ENCODE data around the gene MIB1.
A peak's percentile ranks its signal among the peaks of the same experiment; 100 is the strongest.

Gene MIB1

GRCh38 chr18:21808185-21808584 is 67.6 kb downstream of the MIB1 start:
- Histone ChIP-seq H3K4me1 (no peaks in the 10 kb centered on the region), H3K27me3 (ENCODE audit: low read depth) (no peaks in the 10 kb centered on the region), H3K4me3 (no peak overlapping the region), H3K9me3 (0 out of 2 replicates have a peak, but pooled peaks cover 3% of the 10 kb centered on the region), H3K36me3 (replicated peaks) (peaks cover 35% of the 10 kb centered on the region)
- no peak for DNase-seq (ENCODE audit: low spot score in 2 of 2)
- in situ Hi-C loops (cut with MboI; ENCODE audit: low sequenced_read_pairs) = no loop called here

- no peaks in the 10 kb centered on the region for H3K4me1 ChIP-seq
- no peaks in the 10 kb centered on the region for H3K27me3 ChIP-seq (ENCODE audit: low read depth)
- H3K4me3 ChIP-seq = no peak overlapping the region
- DNase-seq (ENCODE audit: low spot score in 2 of 2) = no peak
- H3K36me3 ChIP-seq (replicated peaks) = peaks cover 26% of the 10 kb centered on the region
- 0 out of 2 replicates have a peak, but pooled peaks cover 3% of the 10 kb centered on the region for H3K9me3 ChIP-seq
- in situ Hi-C loops (cut with MboI; ENCODE audit: low sequenced_read_pairs) = no loop called here
These were observed 69.1 kb downstream of the MIB1 start for GRCh38 chr18:21809725-21810124.

- Histone ChIP-seq H3K4me1 (no peaks in the 10 kb centered on the region), H3K27me3 (ENCODE audit: low read depth) (no peaks in the 10 kb centered on the region), H3K4me3 (no peak overlapping the region), H3K9me3 (no peaks in the 10 kb centered on the region), H3K36me3 (replicated peaks) (peaks cover 24% of the 10 kb centered on the region)
- DNase-seq (ENCODE audit: low spot score in 2 of 2) = no peak
- in situ Hi-C loops (cut with MboI; ENCODE audit: low sequenced_read_pairs) = no loop called here
These were observed 74.5 kb downstream of the MIB1 start for GRCh38 chr18:21815101-21815500.

GRCh38 chr18:21820033-21820810 is 79.6 kb downstream of the MIB1 start:
- no peaks in the 10 kb centered on the region for H3K9me3 ChIP-seq
- H3K4me1 ChIP-seq = no peaks in the 10 kb centered on the region
- no peak overlapping the region for H3K4me3 ChIP-seq
- H3K27me3 ChIP-seq (ENCODE audit: low read depth) = no peaks in the 10 kb centered on the region
- in situ Hi-C loops (cut with MboI; ENCODE audit: low sequenced_read_pairs) = no loop called here
- peak in 1 of 2 experiments; percentile 15 for DNase-seq (ENCODE audit: low spot score in 2 of 2)
- peaks cover 28% of the 10 kb centered on the region for H3K36me3 ChIP-seq (replicated peaks)

- Histone ChIP-seq H3K9me3 (no peaks in the 10 kb centered on the region), H3K36me3 (replicated peaks) (peaks cover 27% of the 10 kb centered on the region), H3K4me1 (peaks cover 4% of the 10 kb centered on the region), H3K27me3 (ENCODE audit: low read depth) (no peaks in the 10 kb centered on the region), H3K4me3 (no peak overlapping the region)
- in situ Hi-C loops (cut with MboI; ENCODE audit: low sequenced_read_pairs) = no loop called here
- no peak for DNase-seq (ENCODE audit: low spot score in 2 of 2)
These were observed 80.2 kb downstream of the MIB1 start for GRCh38 chr18:21820811-21821143.

GRCh38 chr18:21823848-21824247 is 83.3 kb downstream of the MIB1 start:
- no peaks in the 10 kb centered on the region for H3K27me3 ChIP-seq (ENCODE audit: low read depth)
- H3K4me3 ChIP-seq = no peak overlapping the region
- DNase-seq (ENCODE audit: low spot score in 2 of 2) = no peak
- H3K4me1 ChIP-seq = peaks cover 9% of the 10 kb centered on the region
- in situ Hi-C loops (cut with MboI; ENCODE audit: low sequenced_read_pairs) = no loop called here
- H3K36me3 ChIP-seq (replicated peaks) = peaks cover 12% of the 10 kb centered on the region
- H3K9me3 ChIP-seq = no peaks in the 10 kb centered on the region

- H3K9me3 ChIP-seq = no peaks in the 10 kb centered on the region
- DNase-seq (ENCODE audit: low spot score in 2 of 2) = no peak
- H3K4me3 ChIP-seq = no peak overlapping the region
- no peaks in the 10 kb centered on the region for H3K27me3 ChIP-seq (ENCODE audit: low read depth)
- in situ Hi-C loops (cut with MboI; ENCODE audit: low sequenced_read_pairs) = no loop called here
- peaks cover 9% of the 10 kb centered on the region for H3K4me1 ChIP-seq
- H3K36me3 ChIP-seq (replicated peaks) = no peaks in the 10 kb centered on the region; the same call in 1 of the 2 replicates
These were observed 85.6 kb downstream of the MIB1 start for GRCh38 chr18:21826196-21826595.

- H3K4me1 ChIP-seq = peaks cover 9% of the 10 kb centered on the region
- H3K36me3 ChIP-seq (replicated peaks) = no peaks in the 10 kb centered on the region
- no peak for DNase-seq (ENCODE audit: low spot score in 2 of 2)
- no peak overlapping the region for H3K4me3 ChIP-seq
- in situ Hi-C loops (cut with MboI; ENCODE audit: low sequenced_read_pairs) = no loop called here
- no peaks in the 10 kb centered on the region for H3K9me3 ChIP-seq
- H3K27me3 ChIP-seq (ENCODE audit: low read depth) = no peaks in the 10 kb centered on the region
These were observed 86.2 kb downstream of the MIB1 start for GRCh38 chr18:21826641-21827302.

- in situ Hi-C loops (cut with MboI; ENCODE audit: low sequenced_read_pairs) = no loop called here
These were observed 89.9 kb downstream of the MIB1 start for GRCh38 chr18:21830532-21830931.

GRCh38 chr18:21831413-21831831 is 90.8 kb downstream of the MIB1 start:
- Histone ChIP-seq H3K36me3 (replicated peaks) (no peaks in the 10 kb centered on the region), H3K27me3 (ENCODE audit: low read depth) (no peaks in the 10 kb centered on the region), H3K9me3 (no peaks in the 10 kb centered on the region), H3K4me1 (no peaks in the 10 kb centered on the region), H3K4me3 (no peak overlapping the region)
- DNase-seq (ENCODE audit: low spot score in 2 of 2) = no peak
- in situ Hi-C loops (cut with MboI; ENCODE audit: low sequenced_read_pairs) = no loop called here

More at GRCh38 chr18:21830532-21830931, 89.9 kb downstream of the MIB1 start:
- Histone ChIP-seq H3K27me3 (ENCODE audit: low read depth) (no peaks in the 10 kb centered on the region), H3K9me3 (no peaks in the 10 kb centered on the region), H3K4me1 (peaks cover 8% of the 10 kb centered on the region), H3K36me3 (replicated peaks) (no peaks in the 10 kb centered on the region), H3K4me3 (no peak overlapping the region)
- no peak for DNase-seq (ENCODE audit: low spot score in 2 of 2)

GRCh38 chr18:21833604-21834298 is 93.2 kb downstream of the MIB1 start:
- no peaks in the 10 kb centered on the region for H3K27me3 ChIP-seq (ENCODE audit: low read depth)
- H3K36me3 ChIP-seq (replicated peaks) = no peaks in the 10 kb centered on the region; the same call in 1 of the 2 replicates
- no peak for DNase-seq (ENCODE audit: low spot score in 2 of 2)
- H3K9me3 ChIP-seq = no peaks in the 10 kb centered on the region
- H3K4me3 ChIP-seq = no peak overlapping the region
- in situ Hi-C loops (cut with MboI; ENCODE audit: low sequenced_read_pairs) = no loop called here
- no peaks in the 10 kb centered on the region for H3K4me1 ChIP-seq

- Histone ChIP-seq H3K4me3 (no peak overlapping the region), H3K4me1 (no peaks in the 10 kb centered on the region), H3K27me3 (ENCODE audit: low read depth) (no peaks in the 10 kb centered on the region), H3K9me3 (no peaks in the 10 kb centered on the region), H3K36me3 (replicated peaks) (no peaks in the 10 kb centered on the region; the same call in none of the 2 replicates)
- no peak for DNase-seq (ENCODE audit: low spot score in 2 of 2)
- in situ Hi-C loops (cut with MboI; ENCODE audit: low sequenced_read_pairs) = no loop called here
These were observed 93.7 kb downstream of the MIB1 start for GRCh38 chr18:21834299-21834660.

GRCh38 chr18:21841570-21841969 is 101.0 kb downstream of the MIB1 start:
- Histone ChIP-seq H3K27me3 (ENCODE audit: low read depth) (no peaks in the 10 kb centered on the region), H3K9me3 (no peaks in the 10 kb centered on the region), H3K36me3 (replicated peaks) (peaks cover 19% of the 10 kb centered on the region), H3K4me1 (no peaks in the 10 kb centered on the region), H3K4me3 (no peak overlapping the region)
- in situ Hi-C loops (cut with MboI; ENCODE audit: low sequenced_read_pairs) = no loop called here
- no peak for DNase-seq (ENCODE audit: low spot score in 2 of 2)

GRCh38 chr18:21843341-21843740 is 102.7 kb downstream of the MIB1 start:
- Histone ChIP-seq H3K36me3 (replicated peaks) (peaks cover 27% of the 10 kb centered on the region), H3K9me3 (no peaks in the 10 kb centered on the region), H3K27me3 (ENCODE audit: low read depth) (no peaks in the 10 kb centered on the region), H3K4me1 (no peaks in the 10 kb centered on the region), H3K4me3 (no peak overlapping the region)
- in situ Hi-C loops (cut with MboI; ENCODE audit: low sequenced_read_pairs) = no loop called here
- DNase-seq (ENCODE audit: low spot score in 2 of 2) = no peak
